AG08396 (cell line): ENCODE results near the gene LHB.

Experiments used
- DNase-seq: peaks from one replicate; pipeline ENCODE4 v3.0.0; 2012; ENCODE audit warnings: low spot score, mixed read lengths

Gene LHB

GRCh38 chr19:48975947-48976847 lies 40.7 kb downstream of the LHB start:
- no peak for DNase-seq

GRCh38 chr19:48970923-48971395 lies 45.9 kb downstream of the LHB start:
- peak; percentile 76 for DNase-seq

GRCh38 chr19:48970139-48970766 lies 46.6 kb downstream of the LHB start:
- no peak for DNase-seq

- no peak for DNase-seq
Observed at GRCh38 chr19:48969276-48970138, 47.4 kb downstream of the LHB start.

- no peak for DNase-seq
Observed at GRCh38 chr19:48968813-48969218, 48.1 kb downstream of the LHB start.

GRCh38 chr19:48968179-48968661 lies 48.7 kb downstream of the LHB start:
- DNase-seq = no peak

- no peak for DNase-seq
Observed at GRCh38 chr19:48967346-48968178, 49.3 kb downstream of the LHB start.

GRCh38 chr19:48966541-48967345 lies 50.1 kb downstream of the LHB start:
- DNase-seq = no peak
